NT2/D1 (cell line): ENCODE results near the gene SLC13A3.

Experiments
- DNase-seq: peaks from one replicate; pipeline ENCODE4 v3.0.0-alpha.2; 2011; ENCODE audit warnings: low read depth, low spot score
- H3K27me3 ChIP-seq: 2 replicates; pipeline ENCODE4 v1.6.0; 2011; ENCODE audit warnings: mild to moderate bottlenecking; ENCODE audit not compliant: insufficient read length, insufficient read depth
- H3K36me3 ChIP-seq: 2 replicates; pipeline ENCODE4 v1.6.1; 2011; ENCODE audit warnings: mild to moderate bottlenecking, low read length, mixed read lengths; ENCODE audit not compliant: insufficient read depth, insufficient read length
- H3K4me1 ChIP-seq: 2 replicates; pipeline ENCODE4 v1.5.1; 2011; ENCODE audit not compliant: insufficient read depth, insufficient read length
- H3K4me3 ChIP-seq: 2 replicates; pipeline ENCODE4 v1.5.1; 2011; ENCODE audit warnings: low read depth; ENCODE audit not compliant: insufficient read length
- H3K9ac ChIP-seq: 2 replicates; pipeline ENCODE4 v1.6.0; 2011; ENCODE audit warnings: low read depth; ENCODE audit not compliant: insufficient read length
- H3K9me3 ChIP-seq: 2 replicates; pipeline ENCODE4 v1.5.1; 2011; ENCODE audit warnings: mild to moderate bottlenecking, low read length; ENCODE audit not compliant: insufficient read depth
- SUZ12 ChIP-seq: IDR thresholded peaks from 2 replicates; pipeline ENCODE4 v1.6.1; 2011; ENCODE audit not compliant: insufficient read length, insufficient read depth; ENCODE audit errors: extremely low read depth
- YY1 ChIP-seq: IDR thresholded peaks from 2 replicates; pipeline ENCODE4 v1.6.1; 2011; ENCODE audit not compliant: insufficient read length, insufficient read depth
- ZNF274 ChIP-seq: IDR thresholded peaks from 2 replicates; pipeline ENCODE4 v1.6.1; 2011; ENCODE audit warnings: mild to moderate bottlenecking, low read depth, low read length

SLC13A3 gene

DNA sequence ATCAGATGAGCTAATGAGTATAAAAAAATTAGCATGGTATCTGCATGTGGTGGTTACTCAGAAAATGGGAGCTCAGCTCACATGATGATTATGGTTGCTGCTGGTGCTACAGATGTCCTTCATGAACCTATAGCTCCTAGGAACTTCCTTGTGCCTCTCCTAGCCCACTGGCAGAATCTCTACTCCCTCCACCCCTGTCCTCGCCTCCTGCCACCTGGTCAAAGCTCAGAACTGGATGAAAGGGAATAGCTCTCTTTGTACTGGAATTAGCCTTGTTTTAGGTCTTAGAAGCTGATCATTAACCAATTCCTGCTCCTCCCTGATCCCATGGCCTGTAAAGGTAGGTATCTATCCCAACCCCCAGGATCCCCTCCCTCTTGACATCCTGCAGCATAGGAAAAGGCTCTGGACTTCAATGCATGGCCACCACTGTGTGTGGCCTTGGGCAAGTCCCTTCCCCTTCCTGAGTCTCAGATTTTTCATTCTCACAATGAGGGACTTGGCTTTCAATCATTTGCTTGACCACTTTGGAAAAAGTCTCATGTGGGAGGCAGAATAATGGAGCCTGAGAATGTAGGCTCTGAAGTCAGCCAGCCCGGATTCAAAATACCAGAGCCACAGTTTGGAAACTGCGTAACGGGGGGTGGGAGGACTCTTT lies 43.9 kb downstream of the SLC13A3 start:
- H3K9ac ChIP-seq = no peak overlapping the region
- TF ChIP-seq SUZ12 (no peak), ZNF274 (no peak), YY1 (no peak)
- H3K27me3 ChIP-seq = no peaks in the 10 kb centered on the region

DNA sequence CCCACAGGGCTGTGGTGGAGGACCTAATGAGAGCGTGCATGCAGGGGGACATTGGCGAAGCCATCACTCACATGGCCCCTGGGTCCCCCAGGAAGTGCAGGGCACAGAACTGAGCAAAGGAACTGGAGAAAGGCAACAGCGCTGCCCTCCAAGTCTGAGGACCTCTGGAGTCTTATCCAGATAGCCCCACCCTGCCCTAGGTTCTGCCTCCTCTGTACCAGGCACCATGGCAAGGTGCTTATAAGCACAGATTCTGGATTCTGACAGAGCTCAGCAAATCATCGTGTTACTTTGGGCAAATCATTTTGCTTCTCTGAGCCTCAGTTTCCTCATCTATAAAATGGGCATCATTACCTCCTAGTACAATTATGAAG lies 44.5 kb downstream of the SLC13A3 start:
- H3K36me3 ChIP-seq = no peaks in the 10 kb centered on the region
- no peaks in the 10 kb centered on the region for H3K27me3 ChIP-seq
- no peak for TF ChIP-seq YY1
- no peak for TF ChIP-seq ZNF274
- no peak for TF ChIP-seq SUZ12
- H3K9me3 ChIP-seq = no peaks in the 10 kb centered on the region
- no peak overlapping the region for H3K9ac ChIP-seq
- no peak for DNase-seq
- H3K4me1 ChIP-seq = no peaks in the 10 kb centered on the region
- H3K4me3 ChIP-seq = no peak overlapping the region

More for the DNA sequence above, 43.9 kb downstream of the SLC13A3 start:
- Histone ChIP-seq H3K9me3 (no peaks in the 10 kb centered on the region), H3K36me3 (no peaks in the 10 kb centered on the region), H3K4me3 (no peak overlapping the region), H3K4me1 (no peaks in the 10 kb centered on the region)
- no peak for DNase-seq

DNA sequence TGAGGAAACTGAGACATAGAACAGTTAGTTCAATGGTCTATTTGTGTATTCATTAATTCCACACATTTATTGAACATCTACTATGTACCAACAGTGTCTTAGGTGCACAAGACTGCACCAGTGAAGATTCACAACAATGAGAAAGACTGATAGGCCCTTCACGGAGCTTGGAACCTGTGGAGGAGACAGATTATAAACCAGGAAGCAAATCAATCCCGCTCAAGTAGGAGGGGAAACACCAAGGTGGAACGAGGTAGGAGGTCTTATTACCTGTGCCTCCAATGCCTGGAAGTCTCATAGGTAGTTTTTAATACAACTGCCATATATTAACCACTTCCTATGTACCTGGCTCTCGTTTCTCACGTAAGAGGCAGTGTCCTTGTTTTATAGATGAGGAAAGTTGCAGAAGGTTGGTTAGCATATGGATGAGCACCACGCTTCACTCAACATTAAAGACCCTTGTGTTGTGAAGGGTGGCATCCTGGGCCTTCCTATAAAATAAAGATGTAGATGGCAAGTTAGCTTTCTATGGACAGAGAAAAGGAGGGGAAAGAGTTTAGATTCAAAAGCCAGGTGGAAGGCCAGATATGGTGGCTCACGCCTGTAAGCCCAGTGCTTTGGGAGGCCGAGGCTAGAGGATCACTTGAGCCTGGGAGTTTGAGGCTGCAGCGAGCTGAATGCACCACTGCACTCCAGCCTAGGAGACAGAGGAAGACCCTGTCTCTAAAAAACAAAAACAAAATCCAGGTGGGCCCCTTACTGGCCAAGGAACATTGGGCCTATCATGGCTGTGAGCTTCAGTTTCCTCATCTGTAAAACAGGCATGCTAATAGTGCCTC lies 45.1 kb downstream of the SLC13A3 start:
- H3K4me3 ChIP-seq = no peak overlapping the region
- no peak for DNase-seq
- no peaks in the 10 kb centered on the region for H3K36me3 ChIP-seq
- no peak overlapping the region for H3K9ac ChIP-seq
- H3K4me1 ChIP-seq = no peaks in the 10 kb centered on the region
- TF ChIP-seq ZNF274 (no peak), YY1 (no peak), SUZ12 (no peak)
- H3K9me3 ChIP-seq = no peaks in the 10 kb centered on the region
- no peaks in the 10 kb centered on the region for H3K27me3 ChIP-seq

DNA sequence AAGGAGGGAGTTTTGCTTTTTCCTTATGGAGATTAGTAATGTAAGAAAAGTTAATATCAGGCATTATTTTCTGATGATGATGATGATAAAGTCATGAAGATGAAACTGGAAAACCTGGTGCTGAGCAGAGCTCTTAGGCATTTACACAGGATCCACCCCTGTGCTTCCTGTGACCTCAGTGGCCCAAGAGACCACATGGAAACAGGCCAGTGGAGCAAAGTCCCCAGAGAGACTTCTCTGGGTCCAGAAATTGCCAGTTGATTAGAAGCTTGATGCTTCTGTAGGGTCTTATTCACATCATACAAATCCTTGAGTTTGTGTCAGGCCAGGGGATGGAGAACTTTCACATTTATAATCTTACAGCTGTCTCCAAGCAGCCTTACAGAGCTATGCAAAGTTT lies 46.1 kb downstream of the SLC13A3 start:
- H3K4me3 ChIP-seq = no peak overlapping the region
- H3K9ac ChIP-seq = no peak overlapping the region
- no peaks in the 10 kb centered on the region for H3K9me3 ChIP-seq
- no peaks in the 10 kb centered on the region for H3K27me3 ChIP-seq
- no peak for TF ChIP-seq YY1
- no peak for TF ChIP-seq ZNF274
- no peak for TF ChIP-seq SUZ12
- H3K36me3 ChIP-seq = no peaks in the 10 kb centered on the region
- no peaks in the 10 kb centered on the region for H3K4me1 ChIP-seq
- no peak for DNase-seq

DNA sequence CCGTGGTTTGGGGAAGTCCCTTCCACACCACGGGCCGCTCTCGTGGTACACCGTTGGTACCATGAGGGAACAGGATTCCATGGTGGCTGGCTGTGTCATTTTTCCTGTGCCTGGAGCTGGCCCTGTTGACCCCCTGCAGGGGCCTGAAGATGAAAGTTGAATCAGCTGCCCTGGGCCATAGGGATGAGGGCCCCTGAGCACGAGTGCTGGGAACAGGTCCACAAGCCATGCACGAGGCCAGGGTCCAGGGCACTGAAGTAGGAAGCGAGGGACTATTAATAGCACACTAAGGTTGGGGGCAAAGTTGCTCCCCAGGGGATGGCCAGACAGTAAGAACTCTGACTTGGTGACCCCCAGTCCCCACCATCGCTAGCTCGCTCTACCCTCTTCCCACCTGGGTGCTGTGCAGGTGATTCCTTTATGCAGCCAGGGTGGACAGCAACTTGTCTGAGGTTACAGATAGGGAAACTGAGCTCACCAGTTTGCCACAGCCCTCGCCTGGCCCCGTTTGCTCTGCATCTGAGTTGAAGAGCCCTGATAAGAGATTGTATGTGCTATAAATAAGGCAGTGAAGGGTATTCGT lies 46.6 kb downstream of the SLC13A3 start:
- H3K4me3 ChIP-seq = no peak overlapping the region
- TF ChIP-seq ZNF274 = no peak
- no peak for TF ChIP-seq YY1
- no peak for TF ChIP-seq SUZ12
- no peaks in the 10 kb centered on the region for H3K9me3 ChIP-seq
- H3K36me3 ChIP-seq = no peaks in the 10 kb centered on the region
- H3K4me1 ChIP-seq = no peaks in the 10 kb centered on the region
- DNase-seq = no peak
- no peak overlapping the region for H3K9ac ChIP-seq
- no peaks in the 10 kb centered on the region for H3K27me3 ChIP-seq

DNA sequence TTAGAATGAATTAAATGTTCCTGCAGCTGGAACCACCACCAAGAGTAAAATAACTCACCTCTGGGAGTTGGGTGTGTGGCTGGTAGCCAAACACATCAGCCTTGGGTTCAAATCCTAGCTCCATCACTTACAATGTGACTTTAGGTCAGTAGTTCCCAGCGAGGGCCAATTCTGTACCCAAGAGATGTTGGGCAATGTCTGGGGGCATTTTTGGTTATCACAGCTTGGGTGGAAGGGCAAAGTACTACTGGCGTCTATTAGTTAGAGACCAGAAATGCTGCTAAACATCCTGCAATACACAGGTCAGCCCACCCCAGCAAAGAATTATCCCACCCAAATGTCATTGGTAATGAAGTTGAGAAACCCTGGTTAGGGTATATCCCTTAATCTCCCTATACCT lies 48.8 kb downstream of the SLC13A3 start:
- DNase-seq = no peak
- H3K4me1 ChIP-seq = no peaks in the 10 kb centered on the region
- TF ChIP-seq SUZ12 (no peak), ZNF274 (no peak), YY1 (no peak)
- no peaks in the 10 kb centered on the region for H3K36me3 ChIP-seq
- H3K4me3 ChIP-seq = no peak overlapping the region
- no peaks in the 10 kb centered on the region for H3K27me3 ChIP-seq
- H3K9ac ChIP-seq = no peak overlapping the region
- H3K9me3 ChIP-seq = no peaks in the 10 kb centered on the region

DNA sequence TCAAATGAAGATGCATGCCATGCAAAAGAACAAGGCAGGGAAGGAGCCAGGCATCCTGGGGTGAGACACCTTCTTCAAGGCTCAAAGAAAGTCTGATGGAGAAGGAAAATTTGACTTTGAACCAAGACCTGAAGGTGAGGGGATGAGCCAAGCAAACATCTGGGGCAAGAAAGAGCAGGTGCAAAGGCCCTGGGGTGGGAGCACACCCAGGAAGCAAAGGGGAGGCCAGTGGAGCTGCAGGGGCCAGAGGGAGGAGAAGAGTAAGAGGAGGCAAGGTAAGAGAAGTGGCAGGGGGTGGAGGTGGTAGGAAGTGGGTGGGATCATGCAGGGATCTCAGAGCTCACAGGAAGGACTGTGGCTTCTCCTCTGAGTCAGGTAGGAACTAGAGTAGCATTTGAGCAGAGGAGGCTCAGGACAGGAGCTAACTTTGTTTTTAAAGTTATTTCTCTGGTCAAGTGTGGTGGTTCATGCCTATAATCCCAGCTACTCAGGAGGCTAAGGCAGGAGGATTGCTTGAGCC lies 49.6 kb downstream of the SLC13A3 start:
- TF ChIP-seq ZNF274 (no peak), SUZ12 (no peak), YY1 (no peak)
- Histone ChIP-seq H3K4me1 (no peaks in the 10 kb centered on the region), H3K4me3 (no peak overlapping the region), H3K9ac (no peak overlapping the region), H3K36me3 (no peaks in the 10 kb centered on the region), H3K9me3 (no peaks in the 10 kb centered on the region), H3K27me3 (no peaks in the 10 kb centered on the region)
- DNase-seq = no peak
